Inferior parietal cortex (tissue), 1 donor: ENCODE measurements around the gene MYO18A.

Experiments
- DNase-seq: peaks from one replicate; pipeline ENCODE4 v3.0.0-alpha.2; 2016; ENCODE audit errors: extremely low spot score

MYO18A gene

GRCh38 chr17:29129731-29130130 lies 50.5 kb downstream of the MYO18A start:
- DNase-seq: no peak

GRCh38 chr17:29127840-29128239 lies 52.4 kb downstream of the MYO18A start:
- DNase-seq: no peak

GRCh38 chr17:29126268-29126930 lies 53.8 kb downstream of the MYO18A start:
- no peak for DNase-seq

GRCh38 chr17:29125651-29126050 lies 54.5 kb downstream of the MYO18A start:
- DNase-seq: no peak

GRCh38 chr17:29124925-29125273 lies 55.3 kb downstream of the MYO18A start:
- DNase-seq: no peak

DNA sequence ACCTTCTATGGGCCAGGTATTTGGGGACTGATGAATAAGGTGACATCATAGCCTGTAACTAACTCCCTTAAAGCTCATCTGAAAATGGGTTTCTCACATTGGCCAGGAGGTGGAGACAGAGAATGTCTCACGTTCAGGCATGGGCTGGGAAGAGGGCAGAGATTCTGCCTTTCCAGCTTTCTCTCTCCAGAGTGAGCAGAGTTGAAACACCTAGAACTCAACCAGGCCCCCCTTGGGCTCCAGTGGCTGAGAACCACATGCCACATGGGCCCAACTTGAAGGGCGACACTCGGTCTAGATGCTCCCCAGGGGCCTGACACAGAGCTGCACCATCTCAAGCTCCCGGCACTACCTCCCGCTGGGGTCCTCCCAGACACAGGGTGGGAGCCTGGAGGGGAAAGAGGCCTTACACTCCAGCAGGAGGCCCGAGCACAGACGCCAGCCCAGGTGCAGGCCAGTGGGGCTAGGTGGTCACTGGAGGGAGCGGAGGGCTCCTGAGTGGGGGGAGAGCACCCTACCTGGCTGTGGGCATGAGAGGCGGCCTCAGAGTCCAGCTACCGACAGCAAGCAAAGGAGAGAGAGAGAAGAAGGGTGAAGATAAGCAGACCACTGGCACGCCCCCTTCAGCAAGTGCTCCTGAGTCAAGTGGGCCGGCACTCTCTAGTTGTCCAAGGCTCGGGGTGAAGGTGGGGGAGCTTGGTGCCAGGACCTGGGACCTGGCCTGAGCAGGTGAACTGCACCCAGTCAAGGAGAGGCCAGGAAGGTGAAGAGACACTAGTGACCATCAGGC lies 55.9 kb downstream of the MYO18A start:
- peak; percentile 77 for DNase-seq

DNA sequence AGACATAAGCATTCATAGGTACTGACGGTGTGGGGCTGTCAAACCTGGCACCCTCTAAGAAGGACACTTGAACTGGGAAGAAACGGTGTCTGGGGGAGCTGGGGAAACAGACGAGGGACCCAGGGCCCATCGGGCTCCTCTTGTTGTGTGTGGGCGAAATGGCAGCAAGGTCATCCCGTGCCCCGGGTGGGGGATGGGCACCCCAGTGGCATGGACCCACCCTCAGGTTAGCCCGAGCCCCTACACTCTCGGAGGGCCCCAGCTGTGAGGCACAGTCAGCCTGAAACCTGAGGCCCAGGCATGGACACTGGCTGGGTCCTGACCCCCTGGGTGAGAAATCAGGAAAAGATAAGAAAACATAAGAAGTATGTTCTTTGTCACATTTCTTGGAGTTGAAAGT lies 57.1 kb downstream of the MYO18A start:
- DNase-seq: no peak

DNA sequence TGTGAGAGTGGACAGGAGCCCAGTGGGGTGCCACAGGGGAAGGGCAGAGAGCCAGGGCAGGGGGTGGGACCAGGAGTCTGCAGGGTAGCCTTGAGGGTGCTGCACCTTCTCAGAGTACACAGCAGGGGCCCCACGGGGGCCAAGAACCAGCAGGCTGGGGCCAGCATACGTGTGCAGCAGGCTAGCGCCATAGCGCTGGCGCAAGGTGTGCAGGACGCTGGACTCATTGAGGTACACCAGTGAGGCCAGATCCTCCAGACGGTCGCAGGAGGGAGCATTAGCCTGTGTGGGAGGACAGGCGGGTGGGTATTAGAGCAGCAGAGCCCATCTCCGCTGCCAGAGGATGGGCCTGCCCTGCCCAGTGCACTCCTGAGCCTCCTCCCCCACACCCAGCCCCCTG lies 58.8 kb downstream of the MYO18A start:
- DNase-seq: no peak

GRCh38 chr17:29120433-29120832 lies 59.8 kb downstream of the MYO18A start:
- no peak for DNase-seq

DNA sequence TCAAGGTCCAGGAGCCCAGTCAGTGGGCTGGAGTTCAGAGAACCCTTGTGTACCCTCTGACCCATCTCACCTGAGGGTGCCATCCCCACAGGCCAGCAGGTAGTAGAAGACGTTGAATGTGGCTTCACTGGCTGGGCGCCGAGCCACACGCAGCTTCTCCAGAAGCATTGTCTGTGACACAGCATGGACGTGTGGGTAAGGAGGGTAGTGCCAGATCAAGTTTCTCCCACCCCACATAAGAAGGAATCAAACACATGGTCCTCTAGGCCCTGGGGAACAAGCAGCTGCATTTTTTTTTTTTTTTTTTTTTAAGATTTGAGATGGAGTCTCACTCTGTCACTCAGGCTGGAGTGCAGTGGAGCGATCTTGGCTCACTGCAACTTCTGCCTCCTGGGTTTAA lies 60.9 kb downstream of the MYO18A start:
- no peak for DNase-seq

- peak; percentile 81 for DNase-seq
These were observed 63.1 kb downstream of the MYO18A start for GRCh38 chr17:29116804-29117753.

GRCh38 chr17:29115961-29116803 lies 64.0 kb downstream of the MYO18A start:
- peak; percentile 47 for DNase-seq

GRCh38 chr17:29115435-29115834 lies 64.8 kb downstream of the MYO18A start:
- DNase-seq: no peak

- no peak for DNase-seq
These were observed 66.1 kb downstream of the MYO18A start for GRCh38 chr17:29114141-29114540.

DNA sequence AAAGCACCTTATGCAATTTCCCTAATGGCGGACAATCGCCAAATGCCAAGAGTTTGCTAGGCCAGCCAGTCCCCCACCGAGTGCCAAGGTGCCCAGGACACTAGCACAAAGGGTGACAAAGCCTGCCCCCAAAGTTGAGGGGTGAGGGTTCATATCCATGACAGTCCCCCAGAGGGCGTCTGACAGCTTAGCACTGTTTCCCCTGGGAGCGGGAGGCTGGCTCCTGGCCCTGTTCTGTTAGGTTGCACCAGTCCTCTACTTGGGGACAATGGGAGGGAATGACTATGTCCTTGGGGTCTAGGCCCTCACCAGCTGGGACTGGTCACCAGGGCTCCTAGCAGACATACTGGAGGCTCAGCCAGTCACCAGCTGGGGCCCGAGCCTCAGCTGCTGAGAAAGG lies 66.9 kb downstream of the MYO18A start:
- DNase-seq: no peak

DNA sequence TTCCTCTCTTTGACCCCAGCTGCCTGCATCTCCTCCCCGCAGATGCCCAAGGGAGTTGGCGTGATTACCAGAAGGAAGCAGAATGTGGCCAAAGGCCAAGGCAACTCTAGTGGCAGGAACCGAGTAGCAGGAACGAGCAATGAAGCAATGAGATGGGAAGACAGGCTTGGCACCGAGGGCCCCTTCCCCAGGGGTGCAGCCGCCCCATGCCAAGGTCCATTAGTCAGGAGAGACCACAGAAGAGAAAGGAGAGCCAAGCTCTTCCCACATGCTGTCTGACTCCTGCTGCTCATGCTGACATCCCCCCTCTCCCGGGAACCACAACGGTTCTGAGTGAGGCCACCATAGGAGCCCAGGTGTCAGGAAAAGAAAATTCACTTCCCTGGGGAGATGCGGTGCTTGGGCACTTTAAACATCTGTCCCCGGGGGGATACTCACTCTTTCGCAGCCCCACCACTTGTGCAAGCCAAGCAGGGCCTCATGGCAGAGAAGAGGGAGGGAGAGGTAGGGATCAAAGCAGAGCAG lies 67.4 kb downstream of the MYO18A start:
- no peak for DNase-seq

DNA sequence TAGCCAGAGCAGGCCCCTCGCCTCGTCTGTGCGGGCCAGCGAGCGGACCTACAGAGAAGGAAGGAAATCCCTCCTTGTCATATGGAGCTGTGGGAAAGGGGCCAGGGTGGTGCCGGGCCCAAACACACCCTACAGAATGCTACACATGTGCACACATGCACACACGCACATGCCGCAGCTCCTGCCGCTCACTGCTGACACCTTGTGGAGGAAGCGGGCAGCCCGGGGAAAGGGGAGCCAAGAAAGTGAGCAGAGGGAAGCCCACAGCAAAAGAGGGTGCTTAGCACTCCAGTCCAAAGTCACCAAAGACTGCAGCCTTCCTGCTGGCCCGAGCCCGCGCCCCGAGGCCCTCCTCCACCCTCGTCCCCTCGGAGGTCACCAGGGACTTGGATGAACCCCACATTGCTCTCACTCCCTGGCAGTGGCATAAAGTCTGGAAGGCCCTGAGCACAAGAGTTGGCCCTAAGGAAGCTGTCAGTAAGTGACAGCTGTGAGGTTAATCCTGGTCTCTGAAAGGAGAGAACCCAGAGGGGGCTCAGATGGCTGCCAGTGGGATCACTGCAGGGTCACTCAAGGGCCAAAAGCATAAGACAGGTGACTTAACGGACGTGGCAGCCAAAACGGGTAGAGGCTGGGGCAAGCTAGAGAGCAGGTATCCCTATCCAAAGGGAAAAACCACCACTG lies 68.2 kb downstream of the MYO18A start:
- DNase-seq: peak; percentile 79

GRCh38 chr17:29110372-29110757 lies 69.8 kb downstream of the MYO18A start:
- DNase-seq: no peak

DNA sequence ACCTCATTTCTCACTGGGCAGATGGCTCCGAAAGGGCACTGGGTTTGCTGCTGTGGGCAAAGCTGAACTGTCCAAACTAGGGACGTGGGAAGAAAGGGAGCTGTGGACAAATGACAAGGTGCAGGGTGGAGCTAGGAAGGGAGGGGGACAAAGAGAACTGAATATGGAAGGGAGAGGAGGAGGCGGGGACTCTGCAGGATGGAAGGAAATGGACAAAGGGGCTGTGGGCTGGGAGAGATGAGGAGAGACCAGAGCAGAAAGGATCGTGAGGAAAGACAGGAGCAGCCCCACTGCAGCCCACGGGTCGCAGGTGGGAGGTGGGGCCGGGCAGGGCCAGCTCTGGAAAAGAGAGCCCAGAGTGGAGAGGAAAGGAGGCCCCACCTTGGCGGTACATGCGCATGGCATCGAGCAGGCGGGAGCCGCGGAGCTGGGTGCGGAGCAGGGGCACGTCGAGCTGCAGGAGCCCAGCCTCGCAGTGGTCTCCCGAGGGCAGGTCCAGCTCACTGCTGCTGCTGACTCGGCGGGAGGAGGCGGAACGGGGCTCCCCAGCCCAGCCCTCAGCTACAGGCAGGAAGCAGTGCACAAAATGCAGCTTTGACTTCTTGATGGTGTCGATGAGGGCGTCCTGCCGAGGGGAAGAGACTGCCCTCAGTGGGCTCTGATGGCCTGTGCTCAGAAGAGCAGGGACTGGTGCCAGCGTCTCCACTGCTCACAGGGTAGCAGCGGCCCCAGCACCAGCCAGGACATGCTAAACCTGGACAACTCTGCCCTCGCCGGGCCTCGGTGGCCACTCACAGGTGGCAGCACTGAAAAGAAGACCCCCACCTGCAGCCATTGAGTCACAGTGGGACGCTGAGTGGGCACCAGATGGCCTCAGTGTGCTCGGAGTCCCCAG lies 70.5 kb downstream of the MYO18A start:
- no peak for DNase-seq
